HCT116 (cell line): ENCODE results near the gene ANO2. TPM values are rescaled to one million over a fixed set of nuclear protein-coding genes. Genes with fewer than 3 reads are reported as not detected.

Experiments
- ATAC-seq: fragments of 200-7000 bp; cut with Tn5 transposase; 2 replicates; pipeline ENCODE4 v1.9.1; 2020; ENCODE audit warnings: mild to moderate bottlenecking, moderate library complexity
- BruUV-seq: library from RNA; stranded (reverse); fragments of 400-500 nt; replicated peaks from 2 replicates; lab custom pipeline; 2021; lab: Mats Ljungman, UMichigan
- CTCF ChIA-PET: fragments of 300-600 bp; sonication (Branson Sonifier 250); formaldehyde crosslinking; loops from one replicate; lab custom pipeline; 2021; ENCODE audit warnings: antibody characterized with exemption; lab: Charles Lee
- POLR2A ChIA-PET: fragments of 300-600, 350-600 bp; sonication (Branson Sonifier 250); formaldehyde crosslinking; loops from one replicate; lab custom pipeline; 2021; ENCODE audit warnings: antibody characterized with exemption; lab: Charles Lee
- RAD21 ChIA-PET, 2 experiments: fragments of 300-600 bp; sonication (Branson Sonifier 250); formaldehyde crosslinking; loops; one replicate each; lab custom pipeline; 2023; ENCODE audit warnings: low total read pairs in 2 of 2; ENCODE audit not compliant: uncharacterized antibody in 2 of 2, unreplicated experiment in 2 of 2, low non-redundant PET in 1 of 2; lab: Charles Lee
- DNase-seq: peaks from one replicate; pipeline ENCODE4 v3.0.0-alpha.2; 2010; ENCODE audit warnings: low read depth, low spot score
- H2AFZ ChIP-seq: fragments of 200-600 bp; shearing (Covaris generic), sonication (generic); 2 replicates; pipeline ENCODE4 v1.6.1; 2017; ENCODE audit warnings: low read depth, mixed run types, mixed read lengths, antibody characterized with exemption, low read length; ENCODE audit not compliant: poor library complexity, severe bottlenecking
- H3K27ac ChIP-seq: 2 replicates; pipeline ENCODE4 v1.5.1; 2012; ENCODE audit warnings: low read depth, low read length
- H3K27me3 ChIP-seq: fragments of 200-600 bp; sonication (generic); 2 replicates; pipeline ENCODE4 v1.6.1; 2016; ENCODE audit warnings: mixed run types, low read length, mixed read lengths; ENCODE audit not compliant: insufficient read depth
- H3K36me3 ChIP-seq, 2 experiments: fragments of 200-500 bp in 1 of 2; fragments of 200-600 bp in 1 of 2; sonication (Bioruptor generic) in 1 of 2; sonication (generic) in 1 of 2; 2 replicates each; pipeline versions ENCODE4 v1.5.1 to v1.6.1; 2014 to 2016; ENCODE audit warnings: low read length in 2 of 2, inconsistent platforms in 1 of 2, mixed read lengths in 1 of 2, mixed run types in 1 of 2; ENCODE audit not compliant: insufficient read depth in 2 of 2, control insufficient read depth in 1 of 2
- H3K4me1 ChIP-seq, 2 experiments: fragments of 200-600 bp in 1 of 2; sonication (generic) in 1 of 2; 2 replicates each; pipeline versions ENCODE4 v1.5.1 to v1.6.1; 2012 to 2017; ENCODE audit warnings: low read length in 2 of 2, inconsistent platforms in 1 of 2, mild to moderate bottlenecking in 1 of 2, mixed read lengths in 1 of 2, mixed run types in 1 of 2, moderate library complexity in 1 of 2; ENCODE audit not compliant: insufficient read depth in 2 of 2, control insufficient read depth in 1 of 2
- H3K4me2 ChIP-seq: fragments of 200-600 bp; sonication (generic); 2 replicates; pipeline ENCODE4 v1.6.1; 2017; ENCODE audit warnings: mixed run types, low read length, mixed read lengths
- H3K4me3 ChIP-seq, 2 experiments: fragments of 200-600 bp in 1 of 2; sonication (generic) in 1 of 2; replicated peaks in 1 of 2; 2 replicates each; pipeline ENCODE4 v1.5.1; 2011 to 2016; ENCODE audit warnings: low read length in 2 of 2, control low read depth in 1 of 2, low read depth in 1 of 2, mild to moderate bottlenecking in 1 of 2, mixed read lengths in 1 of 2, mixed run types in 1 of 2
- H3K79me2 ChIP-seq: fragments of 200-600 bp; sonication (generic); 2 replicates; pipeline ENCODE4 v1.6.1; 2017; ENCODE audit warnings: mild to moderate bottlenecking, mixed run types, low read length, moderate library complexity, mixed read lengths; ENCODE audit not compliant: insufficient read depth
- H3K9ac ChIP-seq: fragments of 200-600 bp; sonication (generic); 2 replicates; pipeline ENCODE4 v1.6.1; 2016; ENCODE audit warnings: low read length, mixed read lengths
- H3K9me2 ChIP-seq: fragments of 200-600 bp; sonication (generic), shearing (Covaris generic); 2 replicates; pipeline ENCODE4 v1.6.1; 2017; ENCODE audit warnings: mixed run types, mild to moderate bottlenecking, moderate library complexity; ENCODE audit not compliant: insufficient read depth
- H3K9me3 ChIP-seq, 2 experiments: fragments of 200-500 bp in 1 of 2; fragments of 200-600 bp in 1 of 2; sonication (Bioruptor generic) in 1 of 2; sonication (generic) in 1 of 2; 2 replicates each; pipeline ENCODE4 v1.6.1; 2014 to 2017; ENCODE audit warnings: low read length in 2 of 2, mixed read lengths in 2 of 2, inconsistent platforms in 1 of 2, low read depth in 1 of 2, mild to moderate bottlenecking in 1 of 2, mixed run types in 1 of 2, moderate library complexity in 1 of 2; ENCODE audit not compliant: control insufficient read depth in 1 of 2, insufficient read depth in 1 of 2
- H4K20me1 ChIP-seq: fragments of 200-600 bp; sonication (generic), shearing (Covaris generic); 2 replicates; pipeline ENCODE4 v1.6.1; 2017; ENCODE audit warnings: mixed run types, mild to moderate bottlenecking, moderate library complexity; ENCODE audit not compliant: insufficient read depth
- CEBPB ChIP-seq: IDR thresholded peaks from 2 replicates; pipeline ENCODE4 v1.6.1; 2012; ENCODE audit warnings: low read depth
- EZH2phosphoT487 ChIP-seq: fragments of 200-600 bp; IDR thresholded peaks from 2 replicates; pipeline ENCODE4 v1.6.1; 2018; ENCODE audit warnings: antibody characterized with exemption, borderline replicate concordance
- JUND ChIP-seq: IDR thresholded peaks from 2 replicates; pipeline ENCODE4 v1.6.1; 2012
- POLR2A ChIP-seq: IDR thresholded peaks from 2 replicates; pipeline ENCODE4 v1.7.0; 2011; ENCODE audit warnings: borderline replicate concordance; ENCODE audit not compliant: insufficient read depth, insufficient read length; ENCODE audit errors: extremely low read depth
- POLR2AphosphoS5 ChIP-seq: IDR thresholded peaks from 2 replicates; pipeline ENCODE4 v1.6.1; 2011; ENCODE audit warnings: mild to moderate bottlenecking, low read depth, low read length, moderate library complexity
- RAD21 ChIP-seq: IDR thresholded peaks from 2 replicates; pipeline ENCODE4 v1.6.1; 2012; ENCODE audit warnings: low read depth, mild to moderate bottlenecking
- SIN3A ChIP-seq: IDR thresholded peaks from 2 replicates; pipeline ENCODE4 v1.6.1; 2012; ENCODE audit warnings: low read depth
- SP1 ChIP-seq: IDR thresholded peaks from 2 replicates; pipeline ENCODE4 v1.6.1; 2012; ENCODE audit warnings: low read depth
- TCF7L2 ChIP-seq: IDR thresholded peaks from 2 replicates; pipeline ENCODE4 v1.7.0; 2011; ENCODE audit warnings: borderline replicate concordance, inconsistent platforms; ENCODE audit not compliant: insufficient read depth, insufficient read length; ENCODE audit errors: extremely low read depth
- YY1 ChIP-seq: IDR thresholded peaks from 2 replicates; pipeline ENCODE4 v1.6.1; 2011; ENCODE audit warnings: low read length, low read depth, moderate library complexity, mild to moderate bottlenecking; ENCODE audit not compliant: insufficient replicate concordance; ENCODE audit errors: extremely low read depth
- ZNF274 ChIP-seq: fragments of 200-500 bp; sonication (Bioruptor generic); IDR thresholded peaks from 2 replicates; pipeline ENCODE4 v1.6.1; 2014; ENCODE audit warnings: mild to moderate bottlenecking, low read depth, low read length, inconsistent platforms
- intact Hi-C: fragments of 100-400 bp; cut with micrococcal nuclease; formaldehyde crosslinking; loops from 2 replicates; pipeline ENCODE4 v1.10.0; 2022
- total RNA-seq: library from RNA; stranded (reverse); gene quantifications from one replicate; pipeline ENCODE4 v1.2.1, GENCODE V29; 2021; ENCODE audit not compliant: unreplicated experiment
- TF ChIP-seq, protein P1 (sequence below): IDR thresholded peaks from 2 replicates; pipeline ENCODE4 v1.6.1; 2012
- TF ChIP-seq, protein P2 (sequence below): IDR thresholded peaks from 2 replicates; pipeline ENCODE4 v1.6.1; 2012
- TF ChIP-seq, protein P3 (sequence below): IDR thresholded peaks from 2 replicates; pipeline ENCODE4 v1.6.1; 2012; ENCODE audit warnings: low read depth

ANO2 gene
- total RNA-seq, 1 experiment from 2014 or later: not detected

DNA sequence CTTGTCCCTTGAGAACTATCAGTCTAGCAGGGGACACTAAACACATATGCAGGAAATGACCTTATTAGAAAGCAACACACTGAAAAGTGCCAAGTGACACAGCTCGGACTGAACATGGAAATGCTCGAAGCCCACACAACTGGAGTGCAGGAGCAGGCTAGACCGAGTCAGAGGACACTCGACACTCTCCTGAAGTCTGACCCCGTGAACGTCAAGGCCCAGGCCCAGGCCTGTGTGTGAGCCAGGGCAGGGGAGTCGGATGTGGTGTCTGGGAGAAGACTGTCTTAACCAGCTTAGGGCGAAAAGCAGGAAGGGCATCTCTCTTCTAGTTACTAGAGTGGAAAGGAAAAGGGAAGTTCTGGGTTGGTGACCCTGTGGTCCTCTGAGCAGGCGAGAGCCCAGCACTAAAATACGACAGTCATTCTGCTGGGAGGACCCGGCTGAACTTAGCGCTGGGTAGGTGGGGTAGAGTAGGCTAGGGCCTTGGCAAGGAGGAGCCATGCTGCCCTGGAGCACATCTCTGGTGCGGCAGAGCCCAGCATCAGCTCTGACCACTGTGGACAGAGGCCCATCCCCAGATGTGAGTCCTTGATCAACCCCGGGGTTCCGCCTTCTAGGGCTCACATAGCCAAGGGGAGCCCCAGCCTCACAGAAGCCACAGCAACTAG, 420.2 kb downstream of the ANO2 start:
- ATAC-seq: no peak
- H4K20me1 ChIP-seq: no peaks in the 10 kb centered on the region
- no peak overlapping the region for H3K27ac ChIP-seq
- CTCF ChIA-PET: interaction anchor here (1.8 kb wide), 1 partner anchor 13 kb away, joined by 4 read pairs; no protein-coding TSS in a partner anchor
- H3K79me2 ChIP-seq: no peaks in the 10 kb centered on the region
- BruUV-seq: no TSS peak
- H3K4me2 ChIP-seq: no peak overlapping the region
- H3K9ac ChIP-seq: no peak overlapping the region
- DNase-seq: no peak
- H2AFZ ChIP-seq: no peak overlapping the region
- no peaks in the 10 kb centered on the region for H3K4me1 ChIP-seq
- no peak overlapping the region for H3K4me3 ChIP-seq
- peaks cover 19% of the 10 kb centered on the region; the same call in 1 of the 2 replicates for H3K27me3 ChIP-seq
- TF ChIP-seq JUND: no peak
- TF ChIP-seq CEBPB: no peak
- TF ChIP-seq EZH2phosphoT487: no peak
- TF ChIP-seq POLR2AphosphoS5: no peak
- TF ChIP-seq YY1: no peak
- TF ChIP-seq, protein P1, sequence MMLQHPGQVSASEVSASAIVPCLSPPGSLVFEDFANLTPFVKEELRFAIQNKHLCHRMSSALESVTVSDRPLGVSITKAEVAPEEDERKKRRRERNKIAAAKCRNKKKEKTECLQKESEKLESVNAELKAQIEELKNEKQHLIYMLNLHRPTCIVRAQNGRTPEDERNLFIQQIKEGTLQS: no peak
- no peak for TF ChIP-seq SP1
- TF ChIP-seq TCF7L2: no peak
- RAD21 ChIA-PET: no interaction called here
- no peaks in the 10 kb centered on the region for H3K9me3 ChIP-seq
- POLR2A ChIA-PET: no interaction called here
- intact Hi-C loops: no loop called here
- H3K9me2 ChIP-seq: no peaks in the 10 kb centered on the region
- H3K36me3 ChIP-seq: no peaks in the 10 kb centered on the region

- BruUV-seq: no TSS peak
- DNase-seq (no peak), ATAC-seq (no peak)
- no peaks in the 10 kb centered on the region for H3K9me3 ChIP-seq
- H3K36me3 ChIP-seq: no peaks in the 10 kb centered on the region
- no peak overlapping the region for H2AFZ ChIP-seq
- RAD21 ChIA-PET: no interaction called here
- H4K20me1 ChIP-seq: no peaks in the 10 kb centered on the region
- H3K9ac ChIP-seq: no peak overlapping the region
- H3K9me2 ChIP-seq: no peaks in the 10 kb centered on the region
- peaks cover 20% of the 10 kb centered on the region; the same call in 1 of the 2 replicates for H3K27me3 ChIP-seq
- H3K27ac ChIP-seq: no peak overlapping the region
- POLR2A ChIA-PET: no interaction called here
- H3K79me2 ChIP-seq: no peaks in the 10 kb centered on the region
- H3K4me1 ChIP-seq: no peaks in the 10 kb centered on the region
- no peak overlapping the region for H3K4me2 ChIP-seq
- CTCF ChIA-PET: interaction anchor here (1.8 kb wide), 1 partner anchor 13 kb away, joined by 4 read pairs; no protein-coding TSS in a partner anchor
- intact Hi-C loops: no loop called here
- no peak overlapping the region for H3K4me3 ChIP-seq
- no peak for TF ChIP-seq POLR2AphosphoS5
- TF ChIP-seq, protein P2, sequence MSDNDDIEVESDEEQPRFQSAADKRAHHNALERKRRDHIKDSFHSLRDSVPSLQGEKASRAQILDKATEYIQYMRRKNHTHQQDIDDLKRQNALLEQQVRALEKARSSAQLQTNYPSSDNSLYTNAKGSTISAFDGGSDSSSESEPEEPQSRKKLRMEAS: no peak
- no peak for TF ChIP-seq CEBPB
- TF ChIP-seq TCF7L2: no peak
- no peak for TF ChIP-seq ZNF274
- no peak for TF ChIP-seq RAD21
- no peak for TF ChIP-seq SIN3A
- TF ChIP-seq POLR2A: no peak
- TF ChIP-seq, protein P3, sequence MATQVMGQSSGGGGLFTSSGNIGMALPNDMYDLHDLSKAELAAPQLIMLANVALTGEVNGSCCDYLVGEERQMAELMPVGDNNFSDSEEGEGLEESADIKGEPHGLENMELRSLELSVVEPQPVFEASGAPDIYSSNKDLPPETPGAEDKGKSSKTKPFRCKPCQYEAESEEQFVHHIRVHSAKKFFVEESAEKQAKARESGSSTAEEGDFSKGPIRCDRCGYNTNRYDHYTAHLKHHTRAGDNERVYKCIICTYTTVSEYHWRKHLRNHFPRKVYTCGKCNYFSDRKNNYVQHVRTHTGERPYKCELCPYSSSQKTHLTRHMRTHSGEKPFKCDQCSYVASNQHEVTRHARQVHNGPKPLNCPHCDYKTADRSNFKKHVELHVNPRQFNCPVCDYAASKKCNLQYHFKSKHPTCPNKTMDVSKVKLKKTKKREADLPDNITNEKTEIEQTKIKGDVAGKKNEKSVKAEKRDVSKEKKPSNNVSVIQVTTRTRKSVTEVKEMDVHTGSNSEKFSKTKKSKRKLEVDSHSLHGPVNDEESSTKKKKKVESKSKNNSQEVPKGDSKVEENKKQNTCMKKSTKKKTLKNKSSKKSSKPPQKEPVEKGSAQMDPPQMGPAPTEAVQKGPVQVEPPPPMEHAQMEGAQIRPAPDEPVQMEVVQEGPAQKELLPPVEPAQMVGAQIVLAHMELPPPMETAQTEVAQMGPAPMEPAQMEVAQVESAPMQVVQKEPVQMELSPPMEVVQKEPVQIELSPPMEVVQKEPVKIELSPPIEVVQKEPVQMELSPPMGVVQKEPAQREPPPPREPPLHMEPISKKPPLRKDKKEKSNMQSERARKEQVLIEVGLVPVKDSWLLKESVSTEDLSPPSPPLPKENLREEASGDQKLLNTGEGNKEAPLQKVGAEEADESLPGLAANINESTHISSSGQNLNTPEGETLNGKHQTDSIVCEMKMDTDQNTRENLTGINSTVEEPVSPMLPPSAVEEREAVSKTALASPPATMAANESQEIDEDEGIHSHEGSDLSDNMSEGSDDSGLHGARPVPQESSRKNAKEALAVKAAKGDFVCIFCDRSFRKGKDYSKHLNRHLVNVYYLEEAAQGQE: no peak
These were observed 420.8 kb downstream of the ANO2 start for GRCh38 chr12:5524116-5524768.
